Prostate gland (tissue), 2 donors: ENCODE results near the gene SLC25A47. TPM values are rescaled to one million over a fixed set of nuclear protein-coding genes. Genes with fewer than 3 reads are reported as not detected.

Experiments used
- DNase-seq: peaks from one replicate; pipeline ENCODE4 v3.0.0-alpha.2; 2019; ENCODE audit warnings: low spot score
- H3K27ac ChIP-seq, 2 donors: fragments of 200-600 bp; sonication (generic); 2 replicates each; pipeline ENCODE4 v1.5.1; 2017 to 2019
- H3K27me3 ChIP-seq: fragments of 200-600 bp; sonication (generic); replicated peaks from 2 replicates; pipeline ENCODE4 v1.5.1; 2019; ENCODE audit not compliant: insufficient read depth
- H3K36me3 ChIP-seq, 2 donors: fragments of 200-600 bp; sonication (generic); 1 replicate in 1 of 2; 2 replicates in 1 of 2; pipeline versions ENCODE4 v1.5.1 to v1.8.1; 2017 to 2019
- H3K4me1 ChIP-seq: fragments of 200-600 bp; sonication (generic); replicated peaks from 2 replicates; pipeline ENCODE4 v1.5.1; 2019
- H3K4me3 ChIP-seq, 2 donors: fragments of 200-600 bp; sonication (generic); 2 replicates each; pipeline ENCODE4 v1.5.1; 2017 to 2019
- H3K9me3 ChIP-seq: fragments of 200-600 bp; sonication (generic); 2 replicates; pipeline ENCODE4 v1.5.1; 2017
- POLR2A ChIP-seq: fragments of 450-650 bp; IDR thresholded peaks from one replicate; pipeline ENCODE4 v1.6.1; 2016; ENCODE audit warnings: antibody characterized with exemption, mild to moderate bottlenecking
- POLR2AphosphoS5 ChIP-seq: sonication (generic); formaldehyde crosslinking; IDR thresholded peaks from one replicate; pipeline ENCODE4 v1.6.1; 2017; ENCODE audit warnings: antibody characterized with exemption
- WGBS: methylation state at CpG from one replicate; pipeline ENCODE4 v1.1.5; 2018; 5-methylcytosine and 5-hydroxymethylcytosine counted together
- intact Hi-C: fragments of 100-400 bp; cut with DNase I; formaldehyde crosslinking; loops from one replicate; pipeline ENCODE4 v1.14.2; 2022
- total RNA-seq, 2 donors: library from RNA; depleted of rRNA; stranded (reverse); fragments of >200 nt; gene quantifications; one replicate each; pipeline ENCODE4 v1.1.0, GENCODE V29; 2016
- TF ChIP-seq, protein P1 (sequence below), 4 experiments: fragments of 200-600 bp in 2 of 4; fragments of 450-650 bp in 2 of 4; sonication (generic) in 2 of 4; IDR thresholded peaks; 1 replicate in 3 of 4; 2 replicates in 1 of 4; pipeline ENCODE4 v1.5.1; 2016 to 2019; ENCODE audit warnings: antibody characterized with exemption in 4 of 4, mild to moderate bottlenecking in 2 of 4, moderate library complexity in 2 of 4

The SLC25A47 gene
- total RNA-seq, 2 donors from 2014 or later: 0.51 TPM; not detected in 1

DNA sequence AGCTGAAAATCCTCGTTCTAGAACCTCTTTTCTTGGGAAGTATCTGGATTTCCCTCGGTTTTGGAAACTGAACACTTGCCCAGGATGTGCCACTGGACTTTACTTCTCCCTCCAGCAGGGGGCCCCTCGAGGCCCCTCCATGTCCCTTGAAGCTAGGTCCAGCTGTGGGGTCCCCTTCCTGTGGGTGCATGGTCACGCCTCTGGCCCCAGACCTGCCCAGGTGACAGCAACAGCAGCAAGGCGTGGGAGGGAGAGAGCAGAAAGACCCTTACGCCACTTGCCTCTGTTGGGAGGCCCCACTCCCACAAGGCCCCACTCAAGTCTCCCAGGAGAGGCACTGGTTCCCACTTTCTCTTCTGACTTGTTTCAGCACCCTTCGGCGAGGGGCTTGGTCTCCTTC lies 20.0 kb upstream of the SLC25A47 start:
- no peaks in the 10 kb centered on the region for H3K36me3 ChIP-seq
- H3K9me3 ChIP-seq: no peaks in the 10 kb centered on the region
- no peak for DNase-seq
- H3K4me1 ChIP-seq: peaks cover 17% of the 10 kb centered on the region
- 61% methylated on average over 8 of the region's 8 CpGs for WGBS
- no peaks in the 10 kb centered on the region for H3K27me3 ChIP-seq
- H3K27ac ChIP-seq: peak overlapping the region; percentile 94 to 96
- TF ChIP-seq POLR2A (no peak), POLR2AphosphoS5 (no peak)
- TF ChIP-seq, protein P1, sequence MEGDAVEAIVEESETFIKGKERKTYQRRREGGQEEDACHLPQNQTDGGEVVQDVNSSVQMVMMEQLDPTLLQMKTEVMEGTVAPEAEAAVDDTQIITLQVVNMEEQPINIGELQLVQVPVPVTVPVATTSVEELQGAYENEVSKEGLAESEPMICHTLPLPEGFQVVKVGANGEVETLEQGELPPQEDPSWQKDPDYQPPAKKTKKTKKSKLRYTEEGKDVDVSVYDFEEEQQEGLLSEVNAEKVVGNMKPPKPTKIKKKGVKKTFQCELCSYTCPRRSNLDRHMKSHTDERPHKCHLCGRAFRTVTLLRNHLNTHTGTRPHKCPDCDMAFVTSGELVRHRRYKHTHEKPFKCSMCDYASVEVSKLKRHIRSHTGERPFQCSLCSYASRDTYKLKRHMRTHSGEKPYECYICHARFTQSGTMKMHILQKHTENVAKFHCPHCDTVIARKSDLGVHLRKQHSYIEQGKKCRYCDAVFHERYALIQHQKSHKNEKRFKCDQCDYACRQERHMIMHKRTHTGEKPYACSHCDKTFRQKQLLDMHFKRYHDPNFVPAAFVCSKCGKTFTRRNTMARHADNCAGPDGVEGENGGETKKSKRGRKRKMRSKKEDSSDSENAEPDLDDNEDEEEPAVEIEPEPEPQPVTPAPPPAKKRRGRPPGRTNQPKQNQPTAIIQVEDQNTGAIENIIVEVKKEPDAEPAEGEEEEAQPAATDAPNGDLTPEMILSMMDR (IDR thresholded peaks at IDR 0.05): peak in 2 of 4 experiments; percentile 28 to 33
- intact Hi-C loops: no loop called here
- H3K4me3 ChIP-seq: no peak overlapping the region

DNA sequence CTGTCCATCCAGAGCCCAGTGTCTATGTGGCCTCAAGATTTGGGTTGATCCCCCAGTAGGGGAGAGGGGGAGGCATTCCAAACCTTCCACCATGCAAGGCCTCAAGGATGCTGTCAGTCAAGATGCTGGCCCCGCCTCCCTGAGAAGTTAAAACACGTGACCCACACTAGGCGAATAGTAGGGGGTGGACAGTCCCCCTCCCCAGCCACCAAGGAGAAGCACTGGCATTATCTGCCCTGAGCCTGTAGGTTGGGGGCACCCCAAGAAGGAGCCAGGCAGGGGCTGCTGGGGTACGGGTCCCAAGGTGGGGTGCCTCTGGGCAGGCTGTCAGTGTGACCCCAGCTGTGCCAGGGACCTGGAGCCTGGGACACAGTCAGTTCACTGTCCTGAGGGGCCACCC lies 19.2 kb upstream of the SLC25A47 start:
- peak overlapping the region; percentile 94 to 96 for H3K27ac ChIP-seq
- 62% methylated on average over 4 of the region's 4 CpGs for WGBS

DNA sequence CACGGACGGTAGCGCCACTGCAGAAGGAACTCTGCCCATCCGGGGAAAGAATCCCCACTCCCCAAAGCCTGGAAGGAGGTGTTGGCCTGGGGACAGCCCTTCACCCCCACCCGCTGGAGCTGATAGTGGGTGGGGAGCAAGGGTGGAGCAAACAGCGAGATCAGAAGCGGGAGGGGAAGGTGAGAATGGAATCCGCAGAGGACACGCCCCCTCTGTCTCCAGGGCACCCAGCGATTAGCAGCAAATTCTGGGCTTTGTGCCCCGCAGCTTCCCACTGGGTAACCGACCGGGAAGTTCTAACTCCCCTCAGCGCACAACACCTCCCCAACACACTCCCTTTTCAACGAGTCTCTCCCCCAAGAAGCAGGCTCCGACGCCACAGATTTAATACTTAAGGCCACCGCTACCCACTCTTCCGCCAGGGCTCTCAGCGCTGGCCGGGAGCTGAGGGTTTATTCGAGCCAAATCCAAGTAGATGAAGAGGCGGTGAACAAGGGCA lies 18.3 kb upstream of the SLC25A47 start:
- Histone ChIP-seq H3K4me3 (peak overlapping the region; percentile 91 to 98), H3K36me3 (no peaks in the 10 kb centered on the region), H3K9me3 (no peaks in the 10 kb centered on the region), H3K4me1 (peaks cover 17% of the 10 kb centered on the region), H3K27me3 (no peaks in the 10 kb centered on the region), H3K27ac (peak overlapping the region; percentile 94 to 96)
- 5% methylated on average over 23 of the region's 23 CpGs for WGBS
- intact Hi-C loops: loop anchor here (5.0 kb wide), 2 partner anchors 63 to 72 kb away; partner anchors contain the start of gene WDR25
- DNase-seq: peak; percentile 86
- TF ChIP-seq, protein P1 (IDR thresholded peaks at IDR 0.05): no peak
- TF ChIP-seq POLR2A (peak; percentile 28), POLR2AphosphoS5 (peak; percentile 68)

More for the DNA sequence above, 19.2 kb upstream of the SLC25A47 start:
- peaks cover 17% of the 10 kb centered on the region for H3K4me1 ChIP-seq
- no peak overlapping the region for H3K4me3 ChIP-seq
- H3K27me3 ChIP-seq: no peaks in the 10 kb centered on the region
- no peaks in the 10 kb centered on the region for H3K36me3 ChIP-seq
- TF ChIP-seq POLR2AphosphoS5 (no peak), POLR2A (no peak)
- TF ChIP-seq, protein P1 (IDR thresholded peaks at IDR 0.05): no peak
- no peaks in the 10 kb centered on the region for H3K9me3 ChIP-seq
- intact Hi-C loops: no loop called here
- no peak for DNase-seq

DNA sequence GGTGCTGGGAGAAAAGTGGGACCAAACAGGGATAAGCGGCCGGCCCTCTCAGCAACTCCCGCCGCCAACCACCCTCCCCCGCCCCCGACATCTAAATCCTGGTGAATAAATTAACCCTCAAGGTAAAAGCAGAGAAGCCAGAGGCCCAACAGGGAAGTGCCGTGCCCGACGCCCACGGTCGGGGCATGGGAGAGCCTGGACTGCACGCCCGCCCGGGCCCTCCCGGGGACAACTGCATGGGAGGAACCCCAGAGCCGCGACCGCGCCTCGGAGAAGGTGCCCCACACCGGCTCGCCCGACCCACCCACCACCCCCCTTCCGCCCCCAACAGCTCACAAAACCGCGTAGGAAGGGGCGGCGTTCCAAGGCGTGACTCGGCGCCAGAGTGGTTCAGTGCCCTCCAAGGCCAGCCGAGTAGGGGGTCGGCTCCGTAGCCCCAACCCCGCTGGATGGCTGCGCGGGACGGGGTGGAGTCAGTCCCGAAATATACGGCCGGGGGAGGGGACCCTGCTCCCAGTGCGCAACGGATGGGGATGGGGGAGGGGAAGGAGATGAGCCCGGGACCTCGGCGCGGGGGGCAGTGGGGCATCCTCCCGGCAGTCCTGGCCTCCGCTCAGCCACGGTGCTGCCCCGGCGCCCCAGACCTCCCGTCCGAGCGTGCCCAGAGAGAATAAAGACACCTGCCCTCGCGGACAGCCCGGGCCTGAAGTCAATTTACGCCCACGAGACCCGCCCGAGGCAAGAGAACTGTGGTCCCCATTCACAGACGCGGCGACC lies 17.6 kb upstream of the SLC25A47 start:
- Histone ChIP-seq H3K9me3 (no peaks in the 10 kb centered on the region), H3K4me3 (peak overlapping the region; percentile 91 to 98), H3K4me1 (peaks cover 17% of the 10 kb centered on the region), H3K27me3 (no peaks in the 10 kb centered on the region), H3K36me3 (no peaks in the 10 kb centered on the region), H3K27ac (peak overlapping the region; percentile 94 to 96)
- intact Hi-C loops: loop anchor here (5.0 kb wide), 2 partner anchors 63 to 72 kb away; partner anchors contain the start of gene WDR25
- under 1% methylated on average over 58 of the region's 65 CpGs for WGBS
- peak; percentile 30 for DNase-seq
- peak; percentile 21 for TF ChIP-seq POLR2AphosphoS5
- TF ChIP-seq, protein P1 (IDR thresholded peaks at IDR 0.05): no peak
